ENCODE measurements around the gene MRFAP1.
"Not testable (repeated sequence)": the region's sequence is repeated elsewhere in the genome, so short reads cannot be mapped to it uniquely, and the experiment has no call there.

The MRFAP1 gene

GRCh38 chr4:6610856-6611430, 29.5 kb upstream of the MRFAP1 start:
- no peak for DNase-seq (ENCODE audit: low read depth in 3 of 3)

DNA sequence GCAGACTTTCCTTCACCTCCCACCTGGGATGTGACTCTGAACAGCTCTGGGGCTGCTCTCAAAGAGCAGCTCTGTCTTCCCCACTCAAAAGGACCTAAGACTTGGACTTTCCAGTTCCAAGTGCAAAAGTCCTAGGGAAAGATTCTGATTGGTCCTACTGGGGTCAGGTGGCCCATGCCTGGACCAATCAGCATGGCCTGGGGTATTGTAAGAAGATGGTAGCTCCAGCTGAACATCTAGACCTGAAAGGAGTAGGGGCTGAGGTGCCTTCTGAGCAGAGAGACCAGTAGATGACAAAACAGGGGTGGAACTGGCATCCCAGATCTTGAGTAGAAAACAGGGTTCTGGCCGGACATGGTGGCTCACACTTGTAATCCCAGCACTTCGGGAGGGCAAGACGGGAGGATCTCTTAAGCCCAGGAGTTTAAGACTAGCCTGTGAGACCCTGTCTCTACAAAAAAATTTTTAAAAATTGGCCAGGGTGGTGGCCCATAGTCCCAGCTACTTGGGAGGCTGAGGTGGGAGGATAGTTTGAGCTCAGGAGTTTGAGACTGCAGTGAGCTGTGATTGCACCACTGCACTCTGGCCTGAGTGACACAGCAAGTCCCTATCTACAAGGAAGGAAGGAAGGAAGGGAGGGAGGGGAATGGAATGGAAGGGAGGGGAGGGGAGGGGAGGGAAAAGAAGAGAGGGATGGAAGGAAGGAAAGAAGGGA, 27.4 kb upstream of the MRFAP1 start:
- DNase-seq (ENCODE audit: low read depth in 3 of 3) = no peak

DNA sequence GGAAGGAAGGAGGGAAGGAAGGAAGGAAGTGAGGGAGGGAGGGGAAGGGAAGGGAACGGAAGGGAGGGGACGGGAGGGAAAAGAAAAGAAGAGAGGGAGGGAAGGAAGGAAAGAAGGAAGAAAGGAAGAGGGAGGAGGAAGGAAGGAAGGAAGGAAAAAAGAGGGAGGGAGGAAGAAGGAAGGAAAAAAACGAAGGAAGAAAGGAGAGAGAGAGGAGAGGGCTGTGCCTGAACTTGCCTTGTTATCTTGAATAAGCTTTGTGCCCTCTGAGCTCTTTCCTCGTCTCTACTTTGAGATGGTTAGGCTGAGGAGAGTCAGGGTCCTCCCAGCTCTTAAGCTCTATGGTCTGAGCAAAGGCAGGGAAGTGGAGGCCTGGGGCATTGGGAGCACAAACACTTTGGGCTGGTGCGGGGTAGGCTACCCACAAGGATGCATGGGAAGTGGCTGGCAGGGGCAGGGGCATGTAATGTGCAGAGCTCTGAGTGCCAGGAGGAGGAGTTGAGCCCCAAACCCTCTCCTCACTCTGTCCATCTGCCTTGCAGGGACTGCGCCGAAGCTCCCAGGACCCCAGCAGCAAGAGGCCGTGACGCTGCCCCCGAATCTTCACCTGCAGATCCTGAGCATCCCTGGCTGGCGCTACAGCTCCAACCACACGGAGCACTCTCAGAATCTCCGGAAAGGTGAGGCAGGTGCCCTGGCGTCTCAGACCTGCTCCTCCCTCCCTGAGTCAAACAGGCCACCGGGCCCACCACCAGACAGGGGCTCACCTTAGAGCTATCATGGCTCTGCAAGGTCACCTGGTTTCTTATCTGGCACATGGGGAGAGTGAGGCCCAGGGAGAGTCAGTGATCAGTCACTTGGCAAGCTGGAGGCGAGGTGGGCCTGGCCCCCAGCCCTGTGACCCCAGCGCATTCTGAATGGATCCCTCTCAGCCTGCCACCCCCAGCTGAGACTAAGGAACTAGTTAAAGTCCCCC, 26.5 kb upstream of the MRFAP1 start:
- no peak for DNase-seq (ENCODE audit: low read depth in 3 of 3)

DNA sequence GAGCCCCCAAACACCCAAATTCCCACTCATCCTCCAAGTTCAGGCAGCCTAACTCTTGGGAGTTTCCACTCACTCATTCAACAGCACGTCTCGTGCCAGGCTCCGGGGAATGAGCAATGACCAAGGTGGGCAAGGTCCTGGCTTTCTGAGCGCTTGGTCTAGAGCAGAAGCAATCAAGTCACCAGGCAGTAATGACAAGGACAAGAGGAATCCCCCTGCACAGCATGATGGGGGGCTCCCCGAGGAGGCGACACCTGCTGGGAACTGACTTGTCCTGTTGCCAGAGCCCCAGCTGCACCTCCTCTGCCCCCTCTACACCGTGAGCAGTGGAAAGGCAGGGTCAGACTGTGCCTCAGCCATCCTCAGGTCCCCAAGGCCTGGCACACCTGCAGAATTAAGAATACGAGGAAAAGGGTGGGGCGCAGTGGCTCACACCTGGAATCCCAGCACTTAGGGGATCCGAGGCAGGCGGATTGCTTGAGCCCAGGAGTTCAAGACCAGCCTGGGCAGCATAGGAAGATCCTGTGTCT, 25.7 kb upstream of the MRFAP1 start:
- DNase-seq (ENCODE audit: low read depth in 3 of 3) = no peak

DNA sequence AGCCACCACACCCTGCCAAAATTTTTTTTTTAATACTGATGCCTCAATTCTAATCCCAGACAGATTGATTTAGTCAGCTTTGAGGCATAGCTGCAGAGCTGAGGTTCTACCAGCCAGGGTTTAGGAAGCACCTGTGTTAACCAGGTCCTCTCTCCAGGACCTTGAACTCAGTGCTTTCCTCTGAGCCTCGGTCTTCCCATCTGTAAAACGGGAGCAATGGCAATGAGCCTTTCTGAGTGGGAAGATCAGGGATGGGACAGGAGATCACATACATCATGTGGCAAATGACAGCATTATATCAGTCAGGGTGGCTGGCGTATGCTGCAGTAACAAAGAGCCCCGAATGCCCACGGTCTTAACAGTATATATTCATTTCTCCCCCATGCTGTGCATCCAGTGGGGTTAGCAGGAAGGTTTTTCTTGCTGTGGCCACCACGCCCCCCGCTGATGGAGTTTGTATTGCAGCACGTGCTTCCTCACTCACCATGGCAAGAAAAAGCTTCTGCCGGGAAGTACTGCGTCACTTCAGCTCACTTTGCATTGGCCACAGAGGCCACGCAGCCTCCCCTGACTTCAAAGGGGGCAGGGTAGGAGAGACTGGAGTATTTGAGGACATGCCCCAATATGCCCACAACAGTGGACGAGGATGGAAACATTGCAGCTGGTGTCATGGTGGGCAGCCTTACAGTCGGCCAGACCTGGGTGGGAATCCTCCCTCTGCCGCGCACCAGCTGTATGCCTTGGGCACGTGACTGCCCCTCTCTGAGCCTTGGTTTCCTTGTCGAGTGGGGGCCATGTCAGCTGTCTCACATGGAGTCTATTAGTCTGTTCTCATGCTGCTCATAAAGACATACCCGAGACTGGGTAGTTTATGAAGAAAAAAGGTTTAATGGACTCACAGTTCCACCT, 24.1 kb upstream of the MRFAP1 start:
- no peak for DNase-seq (ENCODE audit: low read depth in 3 of 3)

DNA sequence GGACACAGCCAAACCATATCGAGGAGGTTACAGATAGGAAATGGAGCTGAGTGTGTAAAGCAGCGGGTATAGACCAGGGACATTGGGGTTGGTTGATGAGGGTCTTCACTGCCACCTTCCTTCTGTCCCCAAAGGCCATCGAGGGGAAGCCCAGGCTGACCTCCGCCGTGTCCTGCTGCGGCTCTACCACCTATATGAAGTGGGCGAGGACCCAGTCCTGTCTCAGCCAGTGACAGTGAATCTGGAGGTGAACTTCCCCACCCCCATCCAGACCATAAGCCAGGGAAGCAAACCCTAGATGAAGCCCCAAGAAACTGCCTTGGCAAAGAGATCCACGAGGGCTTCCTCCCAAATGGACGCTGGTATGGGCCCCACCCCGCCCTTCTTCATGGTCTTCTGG, 23.2 kb upstream of the MRFAP1 start:
- no peak for DNase-seq (ENCODE audit: low read depth in 3 of 3)

DNA sequence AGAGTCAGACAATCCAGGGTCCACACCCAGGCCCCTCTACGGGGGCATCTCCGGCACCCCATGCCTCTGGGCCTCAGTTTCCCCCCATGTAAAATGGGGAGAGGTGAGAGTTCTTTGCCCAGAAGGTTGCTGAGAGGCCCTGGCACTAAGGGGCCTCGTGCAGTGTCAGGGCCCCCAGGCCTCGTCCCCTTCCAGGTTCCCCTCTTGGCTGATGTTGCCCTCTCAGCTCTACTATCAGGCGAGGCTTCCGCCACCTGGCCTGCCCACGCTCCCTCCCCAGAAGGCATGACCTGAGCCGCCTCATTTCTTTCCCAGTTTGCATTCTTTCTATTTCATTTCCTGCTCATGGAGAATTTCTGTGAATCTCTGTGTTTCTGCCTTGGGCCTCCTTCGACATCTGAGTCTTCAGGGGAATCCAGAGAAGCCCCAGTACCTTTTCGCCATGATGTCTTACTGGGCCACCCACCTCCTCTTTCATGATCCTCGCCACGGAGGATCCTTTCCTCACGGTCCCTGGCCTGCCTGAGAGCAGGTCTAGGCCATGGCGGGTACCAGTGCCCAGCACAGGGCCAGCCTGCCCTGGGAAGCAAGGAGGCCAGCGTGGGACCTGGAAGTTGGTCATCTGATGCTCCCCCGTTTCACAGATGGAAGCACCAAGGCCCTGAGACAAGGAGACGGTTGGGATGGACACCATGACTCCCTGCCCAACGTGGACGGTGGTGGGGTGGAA, 21.9 kb upstream of the MRFAP1 start:
- DNase-seq (ENCODE audit: low read depth in 3 of 3) = no peak

DNA sequence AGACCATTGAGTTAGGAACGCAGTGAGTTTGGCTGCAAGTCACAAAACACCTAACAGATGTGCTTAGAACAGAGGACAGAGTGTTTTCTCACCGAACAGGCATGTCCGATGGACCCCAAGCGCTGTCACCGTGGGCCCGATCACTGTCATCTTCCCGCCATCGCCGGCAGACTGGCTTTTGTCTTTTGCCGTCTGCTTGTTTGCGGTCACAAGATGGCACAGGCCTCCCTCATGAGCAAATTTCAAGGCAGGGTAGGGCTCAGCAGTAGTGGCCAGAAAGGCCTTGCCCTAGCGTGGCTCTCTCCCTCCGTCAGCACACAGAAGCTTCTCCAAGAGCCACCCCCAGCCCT, 21.4 kb upstream of the MRFAP1 start:
- DNase-seq (ENCODE audit: low read depth in 3 of 3) = no peak

- DNase-seq (ENCODE audit: low read depth in 3 of 3) = no peak
Measured at GRCh38 chr4:6619466-6620255, 20.8 kb upstream of the MRFAP1 start.

DNA sequence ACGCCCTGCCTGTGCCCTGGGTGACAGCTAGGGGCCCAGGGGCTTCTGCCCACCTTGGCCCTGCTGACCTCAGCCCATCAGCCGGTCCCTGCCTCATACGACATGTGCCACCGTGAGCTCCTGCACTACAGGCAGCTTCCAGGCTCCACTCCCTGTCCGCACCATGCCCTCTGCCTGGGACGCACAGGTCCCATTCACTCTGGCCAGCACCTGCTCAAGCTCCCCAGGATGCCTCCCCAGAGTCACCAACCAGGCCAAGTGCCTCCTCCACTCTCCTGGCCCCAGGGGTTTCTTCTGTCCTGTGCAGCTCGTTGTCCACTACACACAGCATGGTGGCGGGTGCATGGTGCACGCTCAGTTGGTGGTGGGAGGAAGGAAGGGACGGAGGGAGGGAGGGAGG, 20.2 kb upstream of the MRFAP1 start:
- DNase-seq (ENCODE audit: low read depth in 3 of 3) = no peak

- no peak for DNase-seq (ENCODE audit: low read depth in 3 of 3)
Measured at GRCh38 chr4:6620891-6621555, 19.5 kb upstream of the MRFAP1 start.

GRCh38 chr4:6621556-6621927, 18.9 kb upstream of the MRFAP1 start:
- no peak for DNase-seq (ENCODE audit: low read depth in 3 of 3)

GRCh38 chr4:6622744-6623143, 17.7 kb upstream of the MRFAP1 start:
- DNase-seq (ENCODE audit: low read depth in 3 of 3) = no peak

DNA sequence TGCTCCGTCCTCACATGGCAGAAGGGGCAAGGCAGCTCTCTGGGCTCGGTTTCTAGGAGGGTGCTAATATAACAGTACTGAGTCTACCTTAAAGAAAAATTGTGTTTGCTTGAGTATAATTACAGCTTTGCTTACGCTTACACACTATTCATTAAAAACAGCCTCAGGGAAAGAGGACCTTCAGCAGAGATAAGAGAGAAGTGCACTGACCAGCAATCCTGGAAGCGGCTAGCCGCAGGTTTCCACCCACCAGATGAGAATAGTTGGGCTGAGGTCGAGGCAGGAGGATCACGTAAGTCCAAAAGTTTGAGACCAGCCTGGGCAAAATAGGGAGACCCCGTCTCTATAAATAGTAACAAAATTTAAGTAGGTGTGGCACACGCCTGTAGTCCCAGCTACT, 15.2 kb upstream of the MRFAP1 start:
- DNase-seq (ENCODE audit: low read depth in 3 of 3) = no peak

- no peak for DNase-seq (ENCODE audit: low read depth in 3 of 3)
Measured at GRCh38 chr4:6626066-6626465, 14.4 kb upstream of the MRFAP1 start.

DNA sequence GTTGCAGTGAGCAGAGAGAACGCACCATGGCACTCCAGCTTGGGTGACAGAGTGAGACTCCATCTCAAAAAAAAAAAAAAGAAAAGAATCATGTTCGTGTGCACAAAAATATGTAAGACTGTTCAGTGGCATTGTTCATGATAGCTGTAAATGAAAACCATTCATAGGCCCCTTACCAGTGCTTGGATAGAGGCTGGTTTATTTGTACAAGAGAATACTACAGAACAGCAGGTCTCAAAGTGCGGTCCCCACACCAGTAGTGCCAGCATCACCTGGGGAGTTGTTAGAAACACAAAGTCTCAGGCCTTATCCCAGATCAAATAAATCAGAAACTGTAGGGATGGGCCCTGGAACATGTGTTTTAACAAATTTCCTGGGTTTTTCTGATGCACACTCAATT, 12.7 kb upstream of the MRFAP1 start:
- no peak for DNase-seq (ENCODE audit: low read depth in 3 of 3)

- not testable (repeated sequence) for DNase-seq (ENCODE audit: low read depth in 3 of 3)
Measured at GRCh38 chr4:6628484-6628883, 12.0 kb upstream of the MRFAP1 start.

GRCh38 chr4:6632125-6632524, 8.4 kb upstream of the MRFAP1 start:
- no peak for DNase-seq (ENCODE audit: low read depth in 3 of 3)

DNA sequence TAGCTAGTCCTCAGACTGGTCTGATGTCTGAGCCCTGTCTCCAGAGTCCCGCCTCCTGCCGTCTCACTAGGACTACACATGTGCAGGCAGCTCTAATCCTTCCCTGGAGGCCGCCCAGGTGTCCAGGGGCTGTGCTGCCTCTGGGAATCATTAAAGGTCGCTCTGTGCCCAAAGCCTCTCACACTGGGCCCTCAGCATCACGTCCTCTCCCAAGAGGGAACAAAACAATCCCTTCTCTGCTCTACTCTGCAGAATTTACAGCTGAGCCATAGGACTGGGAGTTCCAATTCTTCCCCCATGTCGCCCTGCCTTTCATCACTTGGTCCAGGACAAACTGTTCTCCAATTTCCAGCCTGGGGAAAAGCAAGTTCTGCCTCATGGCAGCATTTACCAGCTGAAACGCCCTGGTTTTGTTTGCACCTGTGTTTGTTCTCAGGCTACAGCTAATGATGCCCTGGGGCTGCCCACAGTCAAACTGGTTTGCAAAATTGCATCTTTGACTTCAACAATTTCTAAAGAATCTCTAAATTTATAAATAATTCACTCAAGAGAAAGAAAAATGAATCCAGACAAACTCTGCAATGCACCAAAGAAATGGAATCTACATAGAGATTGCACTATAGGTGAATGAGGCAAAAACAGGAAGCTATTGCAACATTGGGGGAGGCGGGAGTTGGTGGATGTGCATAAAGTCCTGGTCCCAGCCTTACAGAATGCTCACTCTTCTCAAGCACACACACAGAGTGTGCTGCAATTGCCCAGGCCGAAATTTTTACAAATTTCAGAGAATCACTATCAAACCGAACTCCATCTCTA, 7.2 kb upstream of the MRFAP1 start:
- DNase-seq (ENCODE audit: low read depth in 3 of 3) = no peak
